GM12873 (cell line): ENCODE measurements around the gene STC2.

Experiments used
- CTCF ChIP-seq: IDR thresholded peaks from 2 replicates; pipeline ENCODE4 v1.5.1; 2012; ENCODE audit warnings: low read depth, mild to moderate bottlenecking, moderate library complexity, low read length, control low read depth; ENCODE audit not compliant: insufficient read depth; ENCODE audit errors: missing control alignments

Gene STC2

GRCh38 chr5:173326501-173326960 is 1.7 kb downstream of the STC2 start:
- no peak for TF ChIP-seq CTCF

DNA sequence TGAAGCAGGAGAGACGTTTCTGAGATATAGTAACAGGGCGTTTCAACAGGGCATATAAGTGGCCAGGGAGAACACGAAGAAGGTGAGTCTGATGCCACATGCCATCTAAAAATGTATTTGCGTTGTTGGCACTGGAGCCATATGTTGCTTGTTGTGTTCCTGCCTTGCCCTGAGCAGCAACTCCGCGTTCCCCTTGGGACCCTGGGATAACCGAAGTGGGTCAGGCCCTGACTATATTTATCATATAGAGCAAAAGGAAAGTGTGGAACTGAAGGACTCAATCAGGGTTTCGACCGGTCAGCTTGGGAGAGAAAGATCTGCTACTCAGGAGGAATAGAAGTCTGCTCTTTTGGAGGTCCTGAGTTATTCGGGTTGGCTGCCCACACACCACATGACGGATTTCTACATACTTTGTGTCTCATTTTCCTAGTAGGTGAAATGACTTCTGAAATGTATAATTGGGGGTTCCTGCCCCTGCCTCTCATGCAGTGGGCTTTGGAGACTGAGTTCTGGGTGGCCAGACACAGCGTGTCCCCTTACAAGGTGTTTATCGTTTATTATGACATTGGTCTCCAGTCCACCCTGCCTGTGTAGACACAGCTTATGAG is 3.0 kb downstream of the STC2 start:
- TF ChIP-seq CTCF = no peak

DNA sequence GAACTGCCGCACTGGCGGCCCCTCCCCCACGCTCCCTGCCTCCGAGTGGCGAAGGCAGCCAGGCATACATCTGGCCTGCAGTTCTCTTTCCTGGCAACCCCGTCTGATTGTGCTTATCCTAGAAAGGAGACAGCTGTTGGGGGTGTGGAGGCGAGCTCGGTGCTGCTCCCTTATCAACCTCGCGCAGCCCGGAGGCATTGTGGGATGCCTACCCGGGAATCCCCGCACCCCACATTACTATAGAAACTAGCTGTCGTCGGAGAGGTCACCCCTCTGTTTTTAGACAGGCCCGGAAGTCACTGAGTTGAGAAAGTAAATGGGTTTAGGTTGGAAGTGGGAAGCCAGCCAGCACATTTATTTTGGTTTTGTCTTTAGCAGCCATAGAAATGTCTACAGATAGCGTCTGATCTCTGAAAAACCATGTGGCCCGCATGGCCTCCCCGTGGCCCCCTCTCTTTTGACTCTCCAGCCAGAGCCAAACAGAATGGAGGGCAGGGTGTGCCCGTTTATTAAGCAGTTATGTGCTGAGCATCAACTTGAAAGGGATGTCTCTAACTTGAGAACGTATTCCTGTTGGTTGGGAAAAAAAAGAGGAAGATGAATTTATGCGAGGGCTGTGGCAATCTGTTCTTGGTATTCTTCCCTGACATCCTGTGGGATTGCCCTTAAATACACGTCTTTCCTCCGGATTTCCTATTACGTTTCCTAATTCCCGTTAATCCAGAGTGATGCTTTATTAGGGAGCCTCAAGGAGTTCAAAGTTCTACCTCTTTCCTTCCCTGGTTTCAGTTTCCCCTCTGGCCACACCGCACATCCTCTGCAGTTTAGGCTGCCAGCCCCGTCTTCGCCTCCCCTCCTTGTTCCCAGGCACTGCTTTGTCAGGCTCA is 3.9 kb downstream of the STC2 start:
- TF ChIP-seq CTCF = no peak

GRCh38 chr5:173323799-173324114 is 4.5 kb downstream of the STC2 start:
- TF ChIP-seq CTCF = no peak

DNA sequence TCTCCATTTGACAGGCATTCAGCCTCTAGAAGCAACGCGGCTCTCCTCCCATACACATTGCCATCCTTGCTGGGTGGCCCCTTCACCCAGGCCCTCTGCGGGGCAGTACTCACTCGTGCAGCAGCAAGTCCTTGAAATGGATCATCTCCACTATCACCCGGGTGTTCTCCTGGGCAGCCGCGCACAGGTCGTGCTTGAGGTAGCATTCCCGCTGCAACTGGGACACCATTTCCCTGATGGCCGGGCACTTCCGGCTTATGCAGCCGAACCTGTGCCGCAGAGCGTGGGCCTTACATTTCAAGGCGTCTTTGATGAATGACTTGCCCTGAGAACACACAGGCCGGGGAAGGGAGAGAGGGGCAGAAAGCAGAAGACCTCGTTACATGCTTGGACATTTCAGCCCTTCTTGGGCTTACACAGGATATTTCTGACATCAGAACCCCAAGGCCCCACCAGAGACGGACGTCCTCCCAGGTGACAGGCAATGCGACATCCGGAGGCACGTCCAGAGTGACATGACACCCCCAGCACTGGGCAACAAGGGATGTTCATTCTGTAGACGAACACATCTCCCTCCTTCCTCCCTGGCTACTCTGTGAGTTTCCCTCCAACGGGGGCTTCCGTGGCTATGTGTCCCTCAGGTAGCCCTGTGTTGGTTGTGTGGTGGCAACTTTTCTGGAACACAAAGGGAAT is 5.0 kb downstream of the STC2 start:
- TF ChIP-seq CTCF = no peak

GRCh38 chr5:173321886-173322285 is 6.3 kb downstream of the STC2 start:
- TF ChIP-seq CTCF = no peak

DNA sequence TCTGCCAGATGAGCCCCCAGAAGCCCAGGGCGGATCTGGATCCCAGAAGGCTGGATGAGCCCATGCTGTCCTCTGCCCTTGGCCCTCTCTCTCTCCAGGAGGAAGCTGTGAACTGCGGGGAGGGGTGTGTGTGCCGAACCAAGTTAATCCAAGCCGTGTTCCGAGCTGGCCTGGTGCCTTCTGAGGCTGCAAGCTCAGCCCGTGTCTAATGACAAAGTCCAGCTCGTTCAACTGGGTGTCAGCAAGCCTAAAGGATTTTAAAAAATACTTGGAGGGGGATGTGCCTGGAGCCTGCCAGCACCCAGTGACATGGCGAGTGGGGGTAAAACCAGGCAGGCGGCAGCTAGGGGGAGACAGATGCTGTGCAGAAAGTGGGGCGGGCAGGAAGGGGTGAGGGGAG is 8.0 kb downstream of the STC2 start:
- no peak for TF ChIP-seq CTCF
